ENCODE results near the gene RHBDF1. TPM values are rescaled to one million over a fixed set of nuclear protein-coding genes. Genes with fewer than 3 reads are reported as not detected.
"Not testable (repeated sequence)": the region's sequence is repeated elsewhere in the genome, so short reads cannot be mapped to it uniquely, and the experiment has no call there.

RHBDF1 gene
- total RNA-seq, 1 donor = 66.8 TPM

DNA sequence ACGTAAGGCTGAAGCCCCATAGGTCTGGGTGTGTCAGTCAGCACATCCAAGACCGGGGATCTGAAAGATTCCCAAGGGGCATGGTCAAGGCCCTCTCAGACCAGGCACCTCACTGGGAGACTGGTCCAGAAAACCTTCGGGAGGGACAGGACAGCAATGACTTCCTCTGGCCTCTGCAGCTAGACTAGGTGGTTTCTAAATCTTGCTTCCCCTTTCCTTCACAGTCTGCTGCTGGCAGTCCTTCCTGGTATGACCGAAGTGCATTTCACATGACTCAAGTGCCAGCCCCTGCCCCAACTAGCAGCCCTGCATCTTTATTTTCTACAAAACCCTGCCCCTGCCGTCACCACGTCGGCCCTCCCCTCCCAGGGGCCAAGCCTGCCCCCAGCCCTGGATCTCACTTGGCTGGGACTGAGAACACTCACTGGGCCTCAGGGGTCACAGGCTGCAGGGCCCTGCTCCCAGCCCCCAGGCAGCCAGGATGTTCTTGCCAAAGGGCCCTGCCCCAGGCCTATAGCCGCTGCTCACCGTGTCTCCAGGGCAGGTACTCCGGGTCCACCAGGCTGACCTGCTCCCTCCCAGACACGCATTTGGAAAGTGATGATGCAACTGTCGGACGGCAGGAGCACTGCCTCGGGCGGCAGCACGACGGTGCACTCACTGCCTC lies 37.3 kb downstream of the RHBDF1 start:
- no peak overlapping the region for H3K4me3 ChIP-seq (ENCODE audit: low read depth, low read length)
- TF ChIP-seq, protein P1, sequence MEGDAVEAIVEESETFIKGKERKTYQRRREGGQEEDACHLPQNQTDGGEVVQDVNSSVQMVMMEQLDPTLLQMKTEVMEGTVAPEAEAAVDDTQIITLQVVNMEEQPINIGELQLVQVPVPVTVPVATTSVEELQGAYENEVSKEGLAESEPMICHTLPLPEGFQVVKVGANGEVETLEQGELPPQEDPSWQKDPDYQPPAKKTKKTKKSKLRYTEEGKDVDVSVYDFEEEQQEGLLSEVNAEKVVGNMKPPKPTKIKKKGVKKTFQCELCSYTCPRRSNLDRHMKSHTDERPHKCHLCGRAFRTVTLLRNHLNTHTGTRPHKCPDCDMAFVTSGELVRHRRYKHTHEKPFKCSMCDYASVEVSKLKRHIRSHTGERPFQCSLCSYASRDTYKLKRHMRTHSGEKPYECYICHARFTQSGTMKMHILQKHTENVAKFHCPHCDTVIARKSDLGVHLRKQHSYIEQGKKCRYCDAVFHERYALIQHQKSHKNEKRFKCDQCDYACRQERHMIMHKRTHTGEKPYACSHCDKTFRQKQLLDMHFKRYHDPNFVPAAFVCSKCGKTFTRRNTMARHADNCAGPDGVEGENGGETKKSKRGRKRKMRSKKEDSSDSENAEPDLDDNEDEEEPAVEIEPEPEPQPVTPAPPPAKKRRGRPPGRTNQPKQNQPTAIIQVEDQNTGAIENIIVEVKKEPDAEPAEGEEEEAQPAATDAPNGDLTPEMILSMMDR (IDR thresholded peaks at IDR 0.05; ENCODE audit: insufficient read depth, low read length) = no peak
- no peak for DNase-seq (ENCODE audit: low read depth)

GRCh38 chr16:34648-34987 lies 37.8 kb downstream of the RHBDF1 start:
- H3K4me3 ChIP-seq (ENCODE audit: low read depth, low read length) = no peak overlapping the region
- no peak for DNase-seq (ENCODE audit: low read depth)
- TF ChIP-seq, protein P1 (IDR thresholded peaks at IDR 0.05; ENCODE audit: insufficient read depth, low read length) = no peak

DNA sequence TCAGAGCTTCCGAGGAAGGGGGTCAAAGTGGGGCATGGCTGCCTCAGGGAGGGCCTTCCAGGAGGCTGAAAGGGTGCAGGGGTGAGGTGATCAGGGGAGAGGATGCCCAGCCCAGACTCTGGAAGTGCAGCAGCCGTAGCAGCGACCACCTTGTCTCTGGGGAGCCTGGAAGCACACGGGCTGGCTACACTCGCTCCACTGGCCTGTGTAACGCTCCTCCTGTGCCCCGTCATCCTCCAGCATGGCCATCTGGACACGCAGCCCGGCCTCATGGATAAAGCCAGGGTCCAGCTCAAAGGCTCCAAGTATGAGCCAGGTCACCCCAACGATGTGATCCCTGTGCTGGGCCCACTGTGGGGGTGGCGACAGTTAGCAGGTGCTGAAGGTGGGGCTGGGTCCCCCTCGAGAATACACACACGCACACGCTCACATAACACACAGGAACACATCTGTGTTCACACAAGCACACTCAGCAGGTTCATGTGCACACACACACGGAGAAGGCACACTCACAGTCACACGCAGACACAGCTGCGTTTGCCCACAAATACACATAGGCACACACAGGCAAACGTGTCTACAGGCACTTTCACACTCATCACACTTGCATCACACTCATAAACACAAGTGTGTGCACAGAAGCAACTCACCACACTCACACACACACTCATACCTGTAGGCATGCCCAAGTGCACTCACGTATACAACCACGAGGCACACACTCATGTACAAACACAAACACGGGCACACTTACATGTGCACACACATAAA lies 38.4 kb downstream of the RHBDF1 start:
- H3K4me3 ChIP-seq (ENCODE audit: low read depth, low read length) = no peak overlapping the region
- DNase-seq (ENCODE audit: low read depth) = no peak

GRCh38 chr16:33154-33876 lies 39.1 kb downstream of the RHBDF1 start:
- not testable (repeated sequence) for DNase-seq (ENCODE audit: low read depth); H3K4me3 ChIP-seq (ENCODE audit: low read depth, low read length)

More for the DNA sequence above, 38.4 kb downstream of the RHBDF1 start:
- TF ChIP-seq, protein P1 (IDR thresholded peaks at IDR 0.05; ENCODE audit: insufficient read depth, low read length) = no peak

DNA sequence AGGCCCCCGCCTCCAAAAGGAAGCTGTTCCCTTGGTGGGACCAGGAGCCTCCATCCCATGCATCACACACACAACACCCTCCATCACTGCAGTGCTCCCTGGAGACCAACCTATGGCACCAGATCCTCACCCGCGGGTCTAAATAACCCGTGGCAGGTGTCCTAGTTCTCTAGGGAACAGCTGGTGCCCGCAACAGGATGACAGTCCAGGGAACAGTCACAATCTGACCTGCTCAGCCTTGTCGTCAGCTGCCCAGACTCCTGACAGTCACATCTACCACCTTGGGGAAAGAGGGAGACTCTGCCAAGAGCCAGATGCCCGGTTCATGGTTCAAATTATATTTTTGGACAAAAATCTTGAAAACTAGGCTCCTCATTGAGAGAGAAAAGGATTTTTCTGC lies 41.8 kb downstream of the RHBDF1 start:
- DNase-seq (ENCODE audit: low read depth); H3K4me3 ChIP-seq (ENCODE audit: low read depth, low read length): not testable (repeated sequence)

DNA sequence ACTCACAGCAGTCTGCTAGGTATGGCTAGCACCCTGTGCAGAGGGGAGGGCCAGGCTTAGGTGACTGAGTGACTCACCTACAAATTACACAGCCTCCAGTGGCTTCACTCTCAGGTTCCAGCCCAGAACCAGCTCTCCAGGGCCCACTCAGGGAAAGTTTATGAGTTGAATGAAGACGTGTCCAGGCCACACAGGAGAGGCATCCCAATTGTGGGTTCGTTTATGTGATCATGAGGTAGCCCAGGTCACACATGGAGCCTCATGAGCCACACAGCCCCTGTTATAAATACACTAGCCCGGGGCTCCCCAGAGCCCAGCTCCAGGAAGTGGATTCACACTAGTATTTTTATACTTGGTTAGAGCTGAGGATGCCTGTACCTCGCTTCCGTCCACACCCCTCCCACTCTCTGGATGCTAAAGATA lies 46.5 kb downstream of the RHBDF1 start:
- not testable (repeated sequence) for DNase-seq (ENCODE audit: low read depth); H3K4me3 ChIP-seq (ENCODE audit: low read depth, low read length)

DNA sequence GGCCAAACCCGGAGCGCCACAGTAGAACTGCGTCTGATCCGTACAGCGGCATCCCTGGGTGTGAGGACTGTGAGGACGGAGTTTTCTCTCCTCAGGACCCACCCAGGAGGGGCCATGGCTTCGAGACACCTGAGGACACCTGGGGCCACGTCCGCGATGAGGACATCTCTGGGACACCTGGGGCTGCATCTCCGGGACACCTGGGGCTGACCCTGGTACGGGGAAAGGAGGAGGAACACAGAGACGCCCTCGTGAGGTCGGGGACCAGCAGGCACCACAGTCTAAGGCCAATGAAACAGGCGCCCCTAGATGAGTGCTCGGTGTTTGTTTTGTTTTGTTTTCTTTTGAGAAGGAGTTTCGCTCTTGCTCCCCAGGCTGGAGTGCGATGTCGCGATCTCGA lies 48.3 kb downstream of the RHBDF1 start:
- not testable (repeated sequence) for H3K4me3 ChIP-seq (ENCODE audit: low read depth, low read length); DNase-seq (ENCODE audit: low read depth)

DNA sequence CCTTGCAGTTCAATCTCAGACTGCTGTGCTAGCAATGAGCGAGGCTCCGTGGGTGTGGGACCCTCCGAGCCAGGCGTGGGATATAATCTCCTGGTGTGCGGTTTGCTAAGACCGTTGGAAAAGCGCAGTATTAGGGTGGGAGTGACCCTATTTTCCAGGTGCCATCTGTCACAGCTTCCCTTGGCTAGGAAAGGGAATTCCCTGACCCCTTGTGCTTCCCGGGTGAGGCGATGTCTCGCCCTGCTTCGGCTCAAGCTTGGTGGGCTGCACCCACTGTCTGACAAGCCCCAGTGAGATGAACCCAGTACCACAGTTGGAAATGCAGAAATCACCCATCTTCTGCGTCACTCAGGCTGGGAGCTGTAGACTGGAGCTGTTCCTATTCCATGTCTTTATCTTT lies 51.5 kb downstream of the RHBDF1 start:
- not testable (repeated sequence) for H3K4me3 ChIP-seq (ENCODE audit: low read depth, low read length); DNase-seq (ENCODE audit: low read depth)

DNA sequence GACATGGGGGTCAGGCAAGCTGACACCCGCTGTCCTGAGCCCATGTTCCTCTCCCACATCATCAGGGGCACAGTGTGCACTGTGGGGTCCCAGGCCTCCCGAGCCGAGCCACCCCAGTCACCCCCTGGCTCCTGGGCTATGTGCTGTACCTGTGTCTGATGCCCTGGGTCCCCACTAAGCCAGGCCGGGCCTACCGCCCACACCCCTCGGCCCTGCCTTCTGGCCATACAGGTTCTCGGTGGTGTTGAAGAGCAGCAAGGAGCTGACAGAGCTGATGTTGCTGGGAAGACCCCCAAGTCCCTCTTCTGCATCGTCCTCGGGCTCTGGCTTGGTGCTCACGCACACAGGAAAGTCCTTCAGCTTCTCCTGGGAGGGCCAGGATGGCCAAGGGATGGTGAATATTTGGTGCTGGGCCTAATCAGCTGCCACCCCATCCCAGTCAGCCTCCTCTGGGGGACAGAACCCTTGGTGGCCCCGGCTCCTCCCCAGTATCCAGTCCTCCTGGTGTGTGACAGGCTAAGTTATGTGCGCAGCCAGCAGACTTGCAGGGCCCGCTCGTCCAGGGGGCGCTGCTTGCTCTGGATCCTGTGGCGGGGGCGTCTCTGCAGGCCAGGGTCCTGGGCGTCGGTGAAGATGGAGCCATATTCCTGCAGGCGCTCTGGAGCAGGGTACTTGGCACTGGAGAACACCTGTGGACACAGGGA lies 55.2 kb downstream of the RHBDF1 start:
- not testable (repeated sequence) for H3K4me3 ChIP-seq (ENCODE audit: low read depth, low read length); DNase-seq (ENCODE audit: low read depth)

All from fibroblast of the aortic adventitia (primary cell).